Lower leg skin (tissue), 4 donors: Measurements from ENCODE around the gene BNIP3. TPM values are rescaled to one million over a fixed set of nuclear protein-coding genes. Genes with fewer than 3 reads are reported as not detected.
A peak's percentile ranks its signal among the peaks of the same experiment; 100 is the strongest.

Source experiments
- DNase-seq, 2 donors: peaks; one replicate each; pipeline ENCODE4 v3.0.0-alpha.2; 2019; ENCODE audit warnings: low spot score in 2 of 2
- H3K4me3 ChIP-seq: fragments of 200-600 bp; sonication (generic); 2 replicates; pipeline ENCODE4 v1.5.1; 2017; ENCODE audit warnings: mild to moderate bottlenecking, low read depth; ENCODE audit not compliant: poor library complexity, severe bottlenecking
- CTCF ChIP-seq, 3 donors: fragments of 450-650 bp; IDR thresholded peaks; one replicate each; pipeline ENCODE4 v1.5.1; 2016; ENCODE audit warnings: antibody characterized with exemption in 3 of 3, mild to moderate bottlenecking in 3 of 3, moderate library complexity in 2 of 3
- POLR2A ChIP-seq, 2 donors: fragments of 450-650 bp; IDR thresholded peaks; one replicate each; pipeline ENCODE4 v1.6.1; 2016 to 2017; ENCODE audit warnings: antibody characterized with exemption in 2 of 2, mild to moderate bottlenecking in 1 of 2, moderate library complexity in 1 of 2
- WGBS, 2 donors: methylation state at CpG; one replicate each; pipeline ENCODE4 v1.1.5; 2018; 5-methylcytosine and 5-hydroxymethylcytosine counted together
- intact Hi-C: fragments of 100-400 bp; cut with DNase I; formaldehyde crosslinking; loops from one replicate; pipeline ENCODE4 v1.15.0; 2023; ENCODE audit warnings: low total_unique reads
- total RNA-seq, 4 donors: library from RNA; depleted of rRNA; stranded (reverse); fragments of >200 nt; gene quantifications; one replicate each; pipeline ENCODE4 v1.1.0, GENCODE V29; 2016

Gene BNIP3
- total RNA-seq, 4 donors from 2014 or later = 78.4 to 241 (median 168) TPM

DNA sequence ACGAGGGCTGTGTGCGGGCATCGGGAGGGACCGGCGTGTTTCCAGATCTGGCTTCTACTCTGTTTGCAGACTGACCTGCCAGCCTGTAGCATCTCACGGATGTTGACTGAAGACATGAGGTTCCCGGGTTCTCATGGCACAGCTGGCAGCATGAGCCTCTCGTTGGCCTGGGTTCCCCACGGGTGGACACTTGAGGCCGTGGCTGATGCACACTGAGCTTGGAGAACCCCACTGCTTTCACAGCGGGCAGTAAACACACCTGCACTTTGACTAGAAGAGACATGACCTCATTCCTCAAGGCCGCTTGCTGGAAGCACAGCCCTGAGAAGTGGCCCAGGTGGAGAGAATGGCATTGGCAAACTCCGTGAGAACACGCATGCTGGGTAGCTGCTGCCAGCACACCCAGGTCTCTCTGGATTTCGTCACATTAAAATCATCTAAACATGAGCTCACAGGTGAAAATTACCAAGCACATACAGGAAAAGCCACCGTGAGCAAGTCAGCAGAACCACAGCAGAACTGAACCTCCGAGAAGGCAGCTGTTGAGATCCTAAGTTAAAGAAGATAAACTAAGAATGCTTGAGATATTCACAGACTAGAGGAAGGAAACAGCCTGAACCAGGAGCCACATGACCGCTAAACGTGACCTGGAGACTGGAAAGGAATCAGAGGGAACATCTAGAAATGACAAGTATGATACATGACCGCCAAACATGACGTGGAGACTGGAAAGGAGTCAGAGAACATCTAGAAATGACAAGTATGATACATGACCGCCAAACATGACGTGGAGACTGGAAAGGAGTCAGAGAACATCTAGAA is 32.5 kb downstream of the BNIP3 start:
- 93 to 95% methylated on average over 23 of the region's 23 CpGs for WGBS, 2 donors
- TF ChIP-seq POLR2A (IDR thresholded peaks at IDR 0.05) (no peak), CTCF (IDR thresholded peaks at IDR 0.05) (no peak)
- H3K4me3 ChIP-seq = no peak overlapping the region
- peak in 1 of 2 donors; percentile 70 for DNase-seq
- intact Hi-C loops = no loop called here

GRCh38 chr10:131948501-131948900 is 33.2 kb downstream of the BNIP3 start:
- TF ChIP-seq CTCF (IDR thresholded peaks at IDR 0.05) (no peak), POLR2A (IDR thresholded peaks at IDR 0.05) (no peak)
- intact Hi-C loops = no loop called here
- no peak overlapping the region for H3K4me3 ChIP-seq
- no peak for DNase-seq
- 85 to 86% methylated on average over 6 of the region's 6 CpGs for whole genome bisulfite sequencing, 2 donors

- intact Hi-C loops = no loop called here
- 87% methylated on average over 18 of the region's 18 CpGs for WGBS, 2 donors
- no peak overlapping the region for H3K4me3 ChIP-seq
- TF ChIP-seq CTCF (IDR thresholded peaks at IDR 0.05) (no peak), POLR2A (IDR thresholded peaks at IDR 0.05) (no peak)
- peak in 1 of 2 donors; percentile 52 for DNase-seq
Measured at GRCh38 chr10:131947631-131948347, 33.9 kb downstream of the BNIP3 start.

DNA sequence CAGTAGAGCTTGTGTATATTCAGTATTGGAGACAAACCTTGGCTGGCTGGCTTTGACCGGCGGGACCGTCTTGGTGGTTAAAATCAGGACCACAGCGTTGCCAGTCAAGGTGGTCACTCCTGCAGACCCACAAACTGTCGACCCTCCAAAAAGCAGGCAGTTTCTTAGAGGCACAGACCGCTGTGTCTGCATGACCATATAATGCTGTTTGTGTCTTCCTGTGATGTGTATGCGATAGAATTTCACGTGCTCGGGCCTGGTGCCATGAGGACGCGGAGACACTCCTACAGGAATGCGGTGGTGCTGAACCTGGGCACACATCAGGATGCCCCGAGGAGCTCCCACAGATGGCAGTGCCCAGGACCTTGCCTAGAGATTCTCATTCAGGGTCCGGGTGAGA is 34.8 kb downstream of the BNIP3 start:
- TF ChIP-seq POLR2A (IDR thresholded peaks at IDR 0.05) (no peak), CTCF (IDR thresholded peaks at IDR 0.05) (no peak)
- H3K4me3 ChIP-seq = no peak overlapping the region
- intact Hi-C loops = no loop called here
- WGBS, 2 donors = 97 to 100% methylated on average over 14 of the region's 14 CpGs
- peak in 1 of 2 donors; percentile 74 for DNase-seq

- intact Hi-C loops = no loop called here
- TF ChIP-seq CTCF (IDR thresholded peaks at IDR 0.05) = no peak
- TF ChIP-seq POLR2A (IDR thresholded peaks at IDR 0.05) = no peak
- no peak overlapping the region for H3K4me3 ChIP-seq
- DNase-seq = peak in 1 of 2 donors; percentile 43
- WGBS, 2 donors = 80 to 83% methylated on average over 14 of the region's 14 CpGs
Measured at GRCh38 chr10:131946321-131946751, 35.4 kb downstream of the BNIP3 start.
